IPS-11a (cell line): ENCODE results near the gene SYNJ2.

Experiments used
- H3K4me3 ChIP-seq: one replicate; pipeline ENCODE4 v1.5.1; 2013; ENCODE audit warnings: low read depth, low read length, control low read depth

Gene SYNJ2

DNA sequence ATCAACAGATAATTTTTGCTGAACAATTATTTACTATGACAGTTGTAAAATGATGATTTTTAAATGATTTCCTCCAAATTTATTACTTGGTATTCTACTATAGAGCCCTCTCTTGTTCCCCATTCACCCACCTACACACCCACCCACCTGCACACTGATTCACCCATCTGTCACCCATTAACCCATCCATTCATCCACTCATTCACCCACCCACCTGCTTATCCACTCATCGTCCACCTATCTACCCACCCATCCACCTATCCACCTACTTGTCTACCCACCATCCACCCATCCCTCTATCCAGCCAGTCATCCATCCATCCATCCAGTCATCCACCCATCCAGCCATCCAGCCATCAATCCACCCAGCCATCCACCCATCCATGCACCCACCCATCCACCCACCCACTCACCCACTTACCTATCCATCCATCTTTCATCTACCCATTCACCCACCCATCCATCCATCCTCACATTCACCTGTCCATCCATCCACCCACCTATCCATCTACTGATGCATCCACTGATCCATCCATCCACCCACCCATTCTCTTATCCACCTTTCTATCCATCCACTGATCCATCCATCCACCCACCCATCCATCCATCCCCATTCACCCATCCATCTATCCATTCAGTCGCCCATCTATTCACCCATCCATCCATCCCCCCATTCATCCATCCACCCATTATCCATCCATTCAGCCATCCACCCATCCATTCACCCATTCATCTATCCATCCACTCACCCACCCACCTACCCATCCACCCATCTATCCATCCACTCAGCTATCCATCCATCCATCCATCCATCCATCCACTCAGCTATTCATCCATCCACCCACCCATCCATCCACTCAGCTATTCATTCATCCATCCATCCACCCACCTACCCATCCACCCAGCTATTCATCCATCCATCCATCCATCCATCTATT, 72.0 kb downstream of the SYNJ2 start:
- no peak overlapping the region for H3K4me3 ChIP-seq

DNA sequence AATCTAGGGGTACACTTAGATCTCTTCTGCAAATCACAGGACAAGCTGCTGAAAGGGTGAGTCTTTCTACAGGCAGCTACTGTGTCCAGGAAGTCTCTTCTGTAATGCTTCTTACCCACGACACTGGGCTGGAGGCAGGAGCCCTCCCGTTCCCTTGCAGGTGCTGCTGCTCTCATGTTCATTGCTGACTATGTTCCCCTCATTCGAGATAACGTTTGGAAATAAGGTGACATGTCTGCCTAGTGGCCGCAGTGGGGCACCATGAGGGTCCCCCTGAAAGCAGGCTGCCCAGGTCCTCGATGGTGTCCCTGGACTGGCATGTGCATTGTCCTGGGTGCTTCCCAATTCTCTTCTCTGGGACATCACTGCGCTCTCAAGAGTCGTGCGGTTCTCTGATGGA, 74.7 kb downstream of the SYNJ2 start:
- no peak overlapping the region for H3K4me3 ChIP-seq

DNA sequence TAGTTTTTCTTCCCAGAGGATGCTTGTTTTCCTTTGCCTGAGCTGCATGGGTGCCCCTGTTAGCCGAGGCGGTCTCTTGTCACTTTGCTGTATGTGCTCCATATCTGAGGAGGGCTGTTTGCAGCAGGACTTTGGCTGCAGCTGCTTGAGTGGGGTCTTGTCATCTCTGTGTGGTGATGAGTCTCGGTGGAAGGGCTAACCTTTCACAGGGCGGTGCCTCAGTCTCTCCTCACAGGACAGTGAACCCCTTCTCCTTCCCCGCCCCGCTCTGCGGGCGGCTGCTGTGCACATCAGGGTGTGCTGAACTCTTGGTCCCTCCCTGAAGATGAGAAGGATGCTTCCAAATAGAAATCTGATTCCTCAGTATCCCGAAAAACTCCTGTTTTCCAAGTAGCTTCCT, 75.1 kb downstream of the SYNJ2 start:
- H3K4me3 ChIP-seq = no peak overlapping the region

DNA sequence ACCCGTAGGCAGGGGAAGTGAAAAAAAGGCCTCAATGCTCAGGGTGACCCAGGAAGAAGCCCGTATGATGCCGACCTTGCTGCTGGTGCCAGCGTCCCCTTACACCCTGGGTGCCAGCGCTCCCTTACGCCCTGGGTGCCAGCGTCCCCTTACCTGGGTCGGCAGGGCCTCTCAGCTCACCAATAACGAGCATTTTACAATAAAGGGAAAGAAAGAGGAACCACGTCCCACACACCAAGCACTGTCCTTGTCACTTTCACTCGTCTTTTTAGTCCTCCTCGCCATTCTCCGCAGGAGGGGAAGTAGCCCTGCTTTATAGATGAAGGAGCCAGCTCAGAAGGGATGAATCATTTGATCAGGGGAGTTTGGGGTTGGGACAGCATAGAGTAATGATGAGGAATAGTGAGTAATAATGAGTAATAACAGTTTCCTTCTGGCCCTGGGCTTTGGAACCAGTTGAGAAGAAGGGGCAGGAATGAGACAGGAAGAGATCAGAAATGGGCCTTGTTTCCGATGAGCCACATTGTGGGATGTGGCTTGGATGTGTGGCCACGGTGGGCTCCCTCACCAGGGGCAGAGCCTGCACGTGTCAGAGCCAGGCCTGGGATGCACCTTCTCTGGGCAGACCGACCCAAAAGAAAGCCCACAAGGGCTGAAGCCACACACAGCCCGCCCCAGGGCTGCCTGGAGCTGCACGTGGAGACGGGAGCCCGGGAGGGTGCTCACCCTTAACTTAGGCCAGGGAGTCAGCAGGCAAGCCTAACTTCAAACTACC, 75.7 kb downstream of the SYNJ2 start:
- H3K4me3 ChIP-seq = no peak overlapping the region

DNA sequence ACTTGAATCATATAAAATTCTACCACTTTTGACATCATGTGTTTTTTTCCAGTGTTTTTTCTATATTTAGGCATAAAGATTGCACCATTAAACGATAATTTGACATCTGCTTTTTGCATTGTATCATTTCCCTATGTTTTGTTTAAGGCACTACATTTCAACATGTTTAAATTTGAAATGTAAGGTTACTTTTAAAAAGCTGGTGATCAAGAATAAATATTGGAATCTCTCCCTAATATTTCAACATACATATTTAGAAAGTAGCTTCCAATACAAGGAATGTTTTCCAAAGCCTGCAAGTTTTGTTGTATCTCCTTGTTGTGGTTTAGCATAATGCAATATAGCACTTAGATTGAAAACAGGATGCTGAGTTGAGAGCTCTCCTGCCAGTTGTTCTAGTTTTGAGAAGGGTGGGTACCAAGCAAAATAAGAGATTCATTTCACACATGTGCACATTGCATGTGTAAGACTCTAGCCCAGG, 76.5 kb downstream of the SYNJ2 start:
- H3K4me3 ChIP-seq = no peak overlapping the region

DNA sequence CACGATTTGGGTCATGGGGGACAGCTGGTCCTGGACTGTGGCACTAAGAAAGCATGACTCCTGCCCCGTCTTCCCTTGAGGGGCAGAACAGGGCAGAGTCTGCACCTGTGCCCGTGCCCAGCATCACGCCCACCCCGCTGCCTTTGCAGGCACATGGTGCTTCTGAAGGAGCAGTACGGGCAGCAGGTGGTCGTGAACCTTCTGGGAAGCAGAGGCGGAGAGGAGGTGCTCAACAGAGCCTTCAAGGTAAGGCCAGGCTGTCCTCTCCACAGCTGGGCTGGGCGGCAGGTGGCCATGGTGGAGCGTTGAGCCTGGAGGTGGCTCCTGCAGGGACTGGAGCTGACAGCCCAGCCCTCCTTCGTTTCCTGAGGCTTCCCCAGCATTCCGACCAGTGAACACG, 77.4 kb downstream of the SYNJ2 start:
- no peak overlapping the region for H3K4me3 ChIP-seq

DNA sequence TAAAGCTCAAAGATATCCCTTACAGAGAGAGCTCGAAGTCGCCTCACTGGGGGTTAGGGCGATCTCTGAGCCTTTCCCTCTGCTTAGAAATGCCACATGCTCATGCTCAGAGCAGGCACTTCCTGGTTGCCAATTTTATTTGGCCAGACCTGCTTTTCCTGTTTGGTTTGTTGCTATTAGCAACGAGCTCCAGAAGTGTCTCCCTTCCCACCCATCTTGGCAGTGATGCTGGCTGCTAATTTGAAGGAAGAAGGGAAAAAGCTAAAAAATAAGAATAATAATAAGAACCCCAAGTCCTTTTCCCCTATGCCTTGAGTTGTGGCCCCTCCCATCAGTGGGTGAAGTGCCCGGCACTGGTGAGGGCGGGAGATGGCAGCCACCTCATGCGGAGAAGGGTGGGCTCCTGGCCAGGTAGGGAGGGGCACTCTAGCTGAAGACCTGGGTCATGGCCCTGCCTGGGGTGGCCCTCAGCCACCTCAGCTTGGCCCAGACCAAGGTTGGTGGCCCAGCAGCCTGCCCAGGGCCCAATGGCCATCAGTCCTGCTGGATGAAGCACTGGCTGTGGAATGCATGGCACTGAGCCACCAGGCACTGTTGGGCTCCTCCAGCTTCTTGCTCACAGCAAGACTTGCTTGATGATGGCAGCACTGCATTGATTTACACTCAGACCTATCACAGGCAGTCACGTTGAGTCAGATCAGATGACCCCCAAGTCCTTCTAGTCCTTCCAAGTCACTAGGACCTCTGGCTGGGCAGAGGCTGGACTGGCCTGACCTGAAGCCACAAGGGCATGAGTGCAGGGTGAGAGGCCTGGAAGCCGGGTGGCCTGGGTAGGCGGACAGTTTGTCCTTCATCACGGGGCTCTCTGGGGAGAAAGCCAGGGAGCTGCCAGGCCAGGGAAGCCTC, 79.0 kb downstream of the SYNJ2 start:
- H3K4me3 ChIP-seq = no peak overlapping the region

DNA sequence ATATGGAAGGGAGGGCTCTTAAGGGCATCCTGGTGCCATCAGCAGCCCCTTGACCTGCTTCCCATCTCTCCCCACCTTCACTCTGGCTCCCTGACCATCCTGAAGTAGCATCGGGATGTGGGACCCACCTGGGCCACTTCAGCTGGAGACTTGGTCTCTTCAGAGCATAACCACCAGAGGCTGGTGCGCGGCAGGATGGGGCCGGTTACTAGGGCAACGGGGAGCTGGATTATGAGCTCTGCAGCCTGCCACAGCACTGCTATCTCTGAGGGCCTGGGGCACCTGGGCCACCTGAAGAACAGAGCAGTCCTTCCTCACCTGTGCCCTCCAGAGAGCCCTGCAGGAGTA, 79.7 kb downstream of the SYNJ2 start:
- no peak overlapping the region for H3K4me3 ChIP-seq

DNA sequence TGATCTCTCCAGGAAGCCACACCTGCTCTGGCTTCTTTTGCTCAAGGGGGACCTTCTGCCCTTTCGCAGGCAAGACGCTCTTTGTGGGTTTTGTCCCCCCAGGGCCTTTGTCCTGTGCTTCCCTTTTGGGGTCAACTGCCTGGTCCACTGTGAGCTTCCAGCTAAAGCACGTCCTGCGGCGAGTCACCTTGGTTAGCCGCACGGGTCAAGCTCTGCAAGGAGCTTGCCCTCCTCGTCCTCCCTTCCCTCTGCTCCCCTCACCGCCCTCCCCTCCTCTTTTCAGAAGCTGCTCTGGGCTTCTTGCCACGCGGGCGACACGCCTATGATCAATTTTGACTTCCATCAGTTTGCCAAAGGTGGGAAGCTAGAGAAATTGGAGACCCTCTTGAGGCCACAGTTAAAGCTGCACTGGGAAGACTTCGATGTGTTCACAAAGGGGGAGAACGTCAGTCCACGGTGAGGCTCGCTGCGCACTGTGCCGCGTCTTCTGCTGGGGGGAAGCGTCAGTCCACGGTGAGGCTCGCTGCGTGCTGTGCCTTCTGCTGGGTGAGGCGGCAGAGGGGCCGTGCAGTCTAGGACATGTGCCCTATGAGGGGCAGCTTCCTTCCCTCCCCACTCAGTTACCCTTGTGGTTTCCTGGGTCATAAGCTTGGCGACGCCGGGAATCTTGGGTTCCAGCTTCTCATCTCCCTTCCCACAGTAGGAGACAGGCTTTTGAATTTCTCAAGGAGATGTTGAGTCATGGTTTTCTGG, 80.2 kb downstream of the SYNJ2 start:
- H3K4me3 ChIP-seq = no peak overlapping the region

DNA sequence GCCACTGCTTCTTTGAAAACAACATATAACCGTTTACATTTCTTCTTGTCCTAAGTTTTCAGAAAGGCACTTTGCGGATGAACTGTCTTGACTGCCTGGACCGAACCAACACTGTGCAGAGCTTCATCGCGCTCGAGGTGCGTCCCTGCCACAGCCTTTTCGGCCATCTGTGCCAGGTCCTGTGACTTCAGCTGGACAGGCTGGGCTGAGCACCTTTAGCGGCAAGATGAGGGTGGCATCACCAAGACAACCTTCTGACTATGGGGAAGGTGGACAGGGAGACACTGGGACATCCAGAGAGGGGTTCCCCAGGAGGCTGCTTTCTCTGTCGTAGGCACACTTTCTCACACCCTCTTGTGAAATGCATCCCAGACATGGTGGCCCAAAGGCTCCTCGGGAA, 82.1 kb downstream of the SYNJ2 start:
- H3K4me3 ChIP-seq = no peak overlapping the region

DNA sequence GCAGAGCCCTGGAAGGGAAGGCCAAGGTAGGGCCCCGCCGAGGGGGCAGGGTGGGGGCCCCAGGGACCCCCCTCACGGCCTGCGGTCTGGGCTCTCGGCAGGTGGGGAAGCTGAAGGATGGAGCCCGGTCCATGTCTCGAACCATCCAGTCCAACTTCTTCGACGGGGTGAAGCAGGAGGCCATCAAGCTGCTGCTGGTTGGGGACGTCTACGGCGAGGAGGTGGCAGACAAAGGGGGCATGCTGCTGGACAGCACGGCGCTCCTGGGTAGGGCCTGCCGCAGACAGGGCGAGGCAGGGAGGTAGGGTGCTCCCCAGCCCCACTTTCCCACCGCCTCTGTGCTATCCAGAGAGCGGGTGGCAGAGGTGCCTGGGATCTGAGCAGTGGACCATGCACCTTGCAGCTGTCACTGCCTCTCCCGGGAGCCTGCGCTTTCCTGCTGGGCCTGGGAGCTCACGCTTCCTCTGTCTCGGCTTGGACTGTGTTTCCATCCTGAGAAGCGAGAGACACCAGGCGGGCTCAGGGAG, 83.1 kb downstream of the SYNJ2 start:
- H3K4me3 ChIP-seq = no peak overlapping the region

DNA sequence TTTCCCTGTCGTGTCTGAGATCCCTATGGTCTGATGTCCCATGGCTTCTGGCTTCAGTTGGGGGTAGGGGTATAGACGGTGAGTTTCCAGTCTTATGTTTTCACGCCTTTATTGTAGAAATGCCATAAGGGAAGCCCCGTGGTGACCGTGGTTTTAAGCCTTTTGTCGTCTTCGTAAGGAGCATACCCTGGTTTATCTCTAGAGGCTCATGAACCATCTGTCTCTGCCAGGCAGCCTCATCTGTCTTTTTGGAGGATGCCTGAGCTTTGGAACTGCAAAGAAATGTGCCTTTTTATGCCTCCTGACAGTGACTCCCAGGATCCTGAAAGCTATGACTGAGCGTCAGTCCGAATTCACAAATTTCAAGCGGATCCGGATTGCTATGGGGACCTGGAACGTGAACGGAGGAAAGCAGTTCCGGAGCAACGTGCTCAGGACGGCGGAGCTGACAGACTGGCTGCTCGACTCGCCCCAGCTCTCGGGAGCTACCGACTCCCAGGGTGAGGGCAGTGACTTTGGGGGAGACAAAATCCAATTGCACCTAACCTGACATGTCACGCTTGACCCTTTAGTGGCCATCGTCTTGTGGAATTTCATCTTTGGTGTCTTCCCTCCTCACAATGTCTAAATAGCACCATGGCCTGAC, 84.6 kb downstream of the SYNJ2 start:
- H3K4me3 ChIP-seq = no peak overlapping the region

DNA sequence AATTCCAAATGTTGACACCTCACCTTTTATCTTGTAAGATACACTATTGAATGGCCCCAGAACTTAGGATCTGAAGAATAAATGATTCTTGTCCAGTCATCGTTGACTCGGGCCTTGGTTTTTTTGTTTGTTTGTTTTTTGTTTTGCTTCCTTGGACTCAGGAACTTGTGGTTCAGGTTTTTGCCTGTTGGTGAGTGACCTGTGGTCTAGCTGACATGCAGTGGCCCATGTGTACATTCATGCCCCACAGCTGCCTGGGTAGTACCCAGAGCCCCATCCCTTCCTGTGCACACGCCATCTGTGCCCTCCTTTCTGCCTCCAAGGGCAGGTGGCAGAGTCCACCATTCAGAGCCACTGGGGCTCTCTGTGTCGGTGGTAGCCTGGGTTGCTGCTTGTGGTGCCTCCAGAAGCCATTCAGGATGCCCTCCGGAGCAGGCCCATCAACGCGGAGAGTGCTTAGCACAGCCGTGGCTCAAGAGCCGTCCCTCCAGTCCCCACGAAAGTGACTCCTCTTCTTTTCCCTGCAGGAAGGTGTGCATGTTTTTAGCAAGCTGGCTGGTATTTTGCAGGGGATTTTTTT, 85.9 kb downstream of the SYNJ2 start:
- no peak overlapping the region for H3K4me3 ChIP-seq

DNA sequence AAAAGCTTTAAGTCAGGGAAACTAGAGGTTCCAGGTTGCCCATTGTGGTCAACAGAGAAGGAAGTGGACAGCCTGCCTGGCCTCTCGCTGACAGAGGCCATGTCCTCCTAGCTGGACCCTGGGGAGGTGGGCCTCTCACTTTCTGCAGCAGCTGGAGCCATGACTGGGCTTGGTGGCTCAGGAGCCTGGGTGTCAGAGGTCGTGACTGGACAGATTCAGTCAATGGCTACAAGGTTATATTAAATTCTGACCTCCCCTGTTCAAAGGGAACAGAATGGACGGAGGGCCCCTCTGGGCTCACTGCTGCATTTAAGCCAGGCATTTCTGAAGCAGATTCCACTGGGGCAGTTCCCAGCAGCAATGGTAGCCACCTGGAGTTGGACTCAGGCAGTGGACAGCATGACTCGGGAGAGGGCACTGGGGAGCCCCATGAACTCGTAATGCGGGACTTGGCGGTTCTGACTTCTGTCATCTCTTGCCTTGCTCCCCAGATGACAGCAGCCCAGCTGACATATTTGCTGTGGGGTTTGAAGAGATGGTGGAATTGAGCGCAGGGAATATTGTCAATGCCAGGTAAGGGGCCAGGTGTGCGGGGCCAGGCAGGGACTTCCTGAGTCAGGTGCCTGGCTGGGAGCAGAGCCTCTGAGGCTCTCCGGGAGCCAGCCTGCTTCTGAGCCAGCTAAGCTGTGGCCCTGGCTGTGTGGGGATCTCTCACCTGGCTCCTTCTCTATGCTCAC, 86.7 kb downstream of the SYNJ2 start:
- H3K4me3 ChIP-seq = no peak overlapping the region

DNA sequence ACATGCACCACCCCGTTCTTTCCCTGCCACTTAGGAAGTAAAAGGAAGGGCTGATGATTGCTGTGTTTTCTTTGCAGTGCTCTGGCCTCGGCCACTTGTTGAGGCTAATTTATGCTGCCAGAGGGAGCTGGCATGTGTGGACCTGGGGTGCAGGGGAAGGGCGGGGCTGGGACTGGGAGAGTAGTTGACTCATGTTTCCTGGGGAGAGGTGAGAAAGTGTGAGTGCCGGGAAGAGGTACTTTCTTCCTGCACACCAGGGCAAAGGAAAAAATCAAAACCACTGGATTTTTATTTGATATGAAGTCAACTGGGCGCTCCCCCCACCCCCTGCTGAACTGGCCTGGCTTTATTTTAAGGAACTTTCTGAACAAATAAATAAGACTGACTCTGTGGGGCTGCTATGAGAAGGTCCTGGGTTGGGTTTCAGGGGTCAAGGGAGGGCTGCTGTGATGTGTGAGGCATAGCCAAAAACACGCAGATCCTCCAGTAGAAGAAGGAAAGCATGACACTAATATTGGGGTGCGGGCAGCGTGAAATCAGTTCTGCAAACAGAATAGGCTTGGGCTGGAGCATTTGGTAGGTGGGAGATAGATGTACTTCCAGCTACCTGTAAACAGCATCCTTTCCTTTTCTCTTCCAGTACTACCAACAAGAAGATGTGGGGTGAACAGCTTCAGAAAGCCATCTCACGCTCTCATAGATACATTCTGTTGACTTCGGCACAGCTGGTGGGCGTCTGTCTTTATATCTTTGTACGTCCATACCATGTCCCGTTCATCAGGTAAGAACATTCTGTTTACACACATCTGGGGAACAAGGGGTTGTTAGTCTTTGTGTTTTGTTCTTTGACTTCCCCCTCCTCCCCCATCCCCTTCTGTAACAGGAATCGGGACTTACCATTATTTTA, 87.5 kb downstream of the SYNJ2 start:
- no peak overlapping the region for H3K4me3 ChIP-seq

DNA sequence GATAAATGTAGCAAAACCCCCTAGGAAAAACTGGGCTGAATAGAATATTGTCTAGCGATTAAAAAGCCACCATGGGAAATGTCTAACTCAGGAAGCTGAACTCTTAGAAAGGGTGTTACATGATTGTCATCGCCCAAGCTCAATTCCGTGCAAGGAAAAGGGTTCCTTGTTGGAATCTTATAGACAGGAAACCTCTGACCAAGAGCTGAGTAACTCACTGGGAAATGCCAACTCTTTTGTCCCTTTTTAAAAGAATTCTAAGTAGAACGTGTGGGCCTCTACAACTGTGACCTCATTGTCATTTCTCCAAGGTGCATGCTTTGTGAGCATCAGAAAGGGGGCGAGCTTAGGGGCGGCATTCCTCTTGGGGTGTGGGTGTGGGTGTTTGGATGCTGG, 88.1 kb downstream of the SYNJ2 start:
- no peak overlapping the region for H3K4me3 ChIP-seq

DNA sequence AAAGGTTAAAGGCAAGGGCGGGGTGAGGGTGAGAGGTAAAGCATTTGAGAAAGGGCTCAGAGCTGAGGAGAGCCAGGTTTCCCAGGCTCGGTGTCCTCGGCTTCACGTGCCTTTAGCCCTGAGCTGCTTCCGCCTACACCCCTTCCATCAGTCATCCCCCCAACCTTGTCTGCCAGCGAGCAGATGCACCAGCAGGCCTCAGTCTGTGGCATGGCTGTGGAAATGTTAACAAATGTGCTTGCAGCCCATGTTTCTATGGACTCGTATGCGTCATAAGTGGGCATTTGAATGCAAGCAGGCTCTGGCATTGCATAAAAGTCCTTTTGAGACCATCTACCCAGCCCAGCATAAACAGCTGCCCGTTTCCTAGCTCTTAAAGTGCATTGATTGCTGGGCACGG, 88.8 kb downstream of the SYNJ2 start:
- H3K4me3 ChIP-seq = no peak overlapping the region
